HTERT RPE-1 (cell line): Measurements from ENCODE around the gene ITGB5.
"Not testable (repeated sequence)": the region's sequence is repeated elsewhere in the genome, so short reads cannot be mapped to it uniquely, and the experiment has no call there.

Experiments
- in situ Hi-C: fragments of 300-500 bp; cut with MboI; formaldehyde crosslinking; loops from 4 replicates; pipeline ENCODE4 v1.14.3; 2020; ENCODE audit warnings: low sequenced_read_pairs

The ITGB5 gene

GRCh38 chr3:124791639-124792151, 95.5 kb downstream of the ITGB5 start:
- in situ Hi-C loops: no loop called here

DNA sequence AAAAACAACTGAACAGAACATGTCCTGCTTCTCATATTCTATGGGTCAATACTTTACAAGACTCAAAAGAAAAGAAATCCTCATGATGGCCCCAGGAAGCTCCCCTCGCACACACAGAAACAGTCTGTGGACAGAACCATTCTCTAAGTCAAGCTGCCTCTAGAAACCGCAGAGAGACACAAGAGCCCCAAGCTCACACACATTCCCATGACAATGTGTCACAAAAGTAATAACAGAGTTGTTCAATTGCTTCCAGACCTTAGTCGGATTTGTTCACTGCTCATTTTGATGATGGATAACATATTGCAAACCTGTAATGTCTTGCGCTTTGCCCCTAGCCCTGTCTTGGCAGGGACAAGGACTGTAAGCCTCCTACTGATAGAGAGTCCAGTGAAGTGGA, 96.0 kb downstream of the ITGB5 start:
- in situ Hi-C loops: no loop called here

DNA sequence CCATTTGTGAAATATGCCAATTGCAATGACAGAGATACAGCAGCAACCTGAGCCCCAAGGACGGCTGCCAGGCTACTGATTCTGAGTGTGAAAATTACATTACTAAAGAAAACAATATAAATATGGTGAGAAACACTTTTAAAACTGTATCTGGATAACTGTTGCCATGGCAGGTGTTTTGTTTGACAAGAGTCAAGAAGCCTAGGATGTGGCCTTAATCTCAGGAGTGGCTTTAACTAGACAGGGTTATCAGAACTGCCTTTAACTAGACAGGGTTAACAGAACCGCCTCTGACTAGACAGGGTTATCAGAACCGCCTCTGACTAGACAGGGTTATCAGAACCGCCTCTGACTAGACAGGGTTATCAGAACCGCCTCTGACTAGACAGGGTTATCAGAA, 98.1 kb downstream of the ITGB5 start:
- in situ Hi-C loops: not testable (repeated sequence)

DNA sequence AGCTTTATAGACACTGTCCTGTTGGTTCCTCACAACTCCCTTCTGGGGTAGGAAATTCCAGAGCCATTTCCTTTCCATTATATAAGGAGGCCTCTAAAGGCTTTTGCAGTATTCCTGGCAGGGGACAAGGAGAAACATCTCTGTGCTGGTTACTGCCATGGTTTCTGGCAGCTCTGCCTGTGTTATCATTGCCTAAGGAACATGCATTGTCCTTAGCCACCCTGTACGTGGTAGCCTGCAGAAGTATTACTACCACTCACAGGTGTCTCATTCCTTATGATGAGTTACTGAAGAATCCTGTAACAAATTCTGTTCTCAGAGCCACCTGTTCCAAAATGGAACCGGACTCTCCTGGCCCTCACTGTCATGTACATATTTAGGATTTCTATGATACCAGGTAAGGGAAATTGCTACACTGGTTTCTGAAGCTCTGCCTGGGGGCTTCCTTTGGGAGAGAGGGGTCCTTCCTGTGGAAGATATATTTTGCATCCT, 98.9 kb downstream of the ITGB5 start:
- in situ Hi-C loops: no loop called here

DNA sequence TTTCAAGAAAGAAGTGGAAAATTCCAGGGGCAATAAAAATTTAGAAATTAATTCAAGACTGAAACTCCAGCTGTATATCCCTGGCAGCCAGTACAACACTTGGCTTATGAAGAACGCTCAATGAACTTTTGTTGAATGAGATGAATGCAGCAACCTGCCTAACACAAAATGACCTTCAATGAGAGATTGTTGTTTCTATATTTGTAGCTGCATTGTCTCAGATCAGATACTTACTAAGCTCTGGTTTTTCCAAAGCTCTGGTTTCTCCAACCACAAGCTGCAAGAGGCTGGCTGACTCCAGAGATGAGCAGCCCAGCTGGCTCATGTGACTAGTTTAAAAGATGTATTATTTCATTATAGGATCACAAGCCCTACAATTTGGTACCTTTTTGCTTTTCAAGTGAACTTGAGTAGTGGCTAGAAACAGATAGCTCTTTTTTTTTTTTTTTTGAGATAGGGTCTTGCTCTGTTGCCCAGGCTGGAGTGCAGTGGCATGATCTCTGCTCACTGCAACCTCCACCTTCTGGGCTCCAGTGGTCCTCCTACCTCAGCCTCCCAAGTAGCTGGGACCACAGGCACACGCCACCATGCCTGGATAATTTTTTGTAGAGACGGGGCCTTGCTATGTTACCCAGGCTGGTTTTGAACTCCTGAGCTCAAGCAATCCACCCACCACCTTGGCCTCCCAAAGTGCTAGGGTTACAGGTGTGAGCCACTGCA, 99.5 kb downstream of the ITGB5 start:
- in situ Hi-C loops: no loop called here

GRCh38 chr3:124786511-124787241, 100.5 kb downstream of the ITGB5 start:
- in situ Hi-C loops: no loop called here

GRCh38 chr3:124785973-124786372, 101.2 kb downstream of the ITGB5 start:
- in situ Hi-C loops: no loop called here

GRCh38 chr3:124784686-124785382, 102.3 kb downstream of the ITGB5 start:
- in situ Hi-C loops: no loop called here

GRCh38 chr3:124783696-124784095, 103.5 kb downstream of the ITGB5 start:
- in situ Hi-C loops: no loop called here

- in situ Hi-C loops: not testable (repeated sequence)
Measured at GRCh38 chr3:124782377-124782712, 104.8 kb downstream of the ITGB5 start.

- in situ Hi-C loops: no loop called here
Measured at GRCh38 chr3:124781476-124782376, 105.4 kb downstream of the ITGB5 start.

GRCh38 chr3:124780761-124781475, 106.2 kb downstream of the ITGB5 start:
- in situ Hi-C loops: no loop called here

DNA sequence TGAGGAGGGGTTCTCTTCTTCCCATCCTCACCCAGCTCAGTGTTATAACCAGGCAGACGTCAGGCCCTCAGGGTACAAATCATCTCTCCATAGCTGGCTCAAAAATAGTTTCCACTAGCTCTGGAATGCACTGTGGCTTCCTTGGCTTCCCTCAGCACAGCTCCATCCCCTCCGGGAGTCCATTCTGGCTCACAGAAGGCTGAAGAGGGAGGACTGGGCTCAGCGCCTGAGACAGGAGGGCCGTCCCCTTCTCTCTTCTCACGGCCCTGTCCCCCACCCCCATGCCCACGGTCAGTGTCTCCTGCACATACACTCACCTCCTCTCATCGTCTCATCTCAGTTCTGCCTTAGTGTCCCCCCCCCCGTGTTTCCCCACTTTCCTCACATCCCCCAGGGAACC, 106.8 kb downstream of the ITGB5 start:
- in situ Hi-C loops: no loop called here

DNA sequence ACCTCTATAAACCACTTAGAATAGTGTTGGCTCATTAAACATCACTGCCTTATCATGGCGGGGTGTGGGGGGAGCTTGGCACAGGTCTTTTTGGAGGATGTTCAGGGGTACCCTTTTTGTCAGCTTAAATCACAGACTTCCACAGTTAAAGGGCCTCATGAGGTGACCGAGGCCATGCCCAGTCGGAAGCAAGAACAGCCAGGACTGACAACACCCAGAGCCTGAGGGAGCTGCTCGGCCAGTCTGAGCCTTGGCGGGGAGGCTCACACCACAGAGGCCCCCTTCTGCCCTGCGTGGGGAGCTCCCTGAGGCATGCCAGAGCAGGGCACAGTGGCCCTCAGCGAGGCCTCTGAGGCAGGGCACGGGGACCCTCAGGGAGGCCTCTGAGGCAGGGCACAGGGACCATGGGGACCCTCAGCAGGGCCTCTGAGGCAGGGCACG, 107.4 kb downstream of the ITGB5 start:
- in situ Hi-C loops: no loop called here

- in situ Hi-C loops: no loop called here
Measured at GRCh38 chr3:124779116-124779515, 108.0 kb downstream of the ITGB5 start.

GRCh38 chr3:124777762-124778470, 109.2 kb downstream of the ITGB5 start:
- in situ Hi-C loops: no loop called here

DNA sequence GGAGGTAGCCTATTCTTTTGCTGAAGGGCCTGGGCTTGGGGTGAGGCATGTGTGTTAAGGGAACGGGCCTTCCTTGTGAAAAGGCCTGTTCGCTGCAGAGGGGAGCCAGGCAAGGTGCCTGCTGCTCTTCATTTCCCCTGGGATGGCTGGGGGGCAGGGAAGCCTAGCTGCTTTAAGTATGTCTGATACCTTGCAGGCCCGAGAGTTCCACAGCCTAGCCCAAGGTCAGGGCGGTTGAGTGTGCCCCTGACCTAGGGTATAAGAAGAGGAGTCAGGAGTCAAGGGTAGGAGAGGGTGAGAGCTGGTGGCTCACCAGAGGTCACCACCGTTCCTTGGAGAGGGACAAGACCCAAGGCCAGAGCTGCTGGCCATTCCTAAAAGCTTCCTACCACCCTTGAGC, 110.3 kb downstream of the ITGB5 start:
- in situ Hi-C loops: no loop called here

DNA sequence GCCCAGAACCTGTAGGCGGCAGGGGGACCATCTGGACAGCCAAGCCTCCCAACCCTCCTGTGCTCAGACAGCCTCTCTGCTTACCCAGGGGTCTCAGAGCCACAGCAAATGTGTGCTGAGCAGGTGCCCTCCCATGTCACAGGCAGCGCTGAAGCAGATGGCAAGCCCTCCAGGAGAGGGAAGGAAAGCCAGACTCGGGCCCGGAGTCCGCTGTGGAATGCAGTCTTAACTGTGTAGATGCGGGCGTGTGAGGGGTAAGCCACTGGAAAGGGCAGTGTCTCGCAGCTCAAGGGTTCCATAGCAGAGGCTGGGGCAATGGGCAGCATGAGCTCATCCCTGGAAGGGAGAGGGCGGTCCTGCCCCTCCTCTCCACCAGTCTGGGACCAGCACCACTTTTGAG, 111.3 kb downstream of the ITGB5 start:
- in situ Hi-C loops: no loop called here

GRCh38 chr3:124774841-124775402, 112.2 kb downstream of the ITGB5 start:
- in situ Hi-C loops: no loop called here
